HCT116 (cell line): ENCODE measurements around the gene CPNE4. TPM values are rescaled to one million over a fixed set of nuclear protein-coding genes. Genes with fewer than 3 reads are reported as not detected.

Source experiments
- ATAC-seq: fragments of 200-7000 bp; cut with Tn5 transposase; 2 replicates; pipeline ENCODE4 v1.9.1; 2020; ENCODE audit warnings: mild to moderate bottlenecking, moderate library complexity
- BruUV-seq: library from RNA; stranded (reverse); fragments of 400-500 nt; replicated peaks from 2 replicates; lab custom pipeline; 2021; lab: Mats Ljungman, UMichigan
- CTCF ChIA-PET: fragments of 300-600 bp; sonication (Branson Sonifier 250); formaldehyde crosslinking; loops from one replicate; lab custom pipeline; 2021; ENCODE audit warnings: antibody characterized with exemption; lab: Charles Lee
- POLR2A ChIA-PET: fragments of 300-600, 350-600 bp; sonication (Branson Sonifier 250); formaldehyde crosslinking; loops from one replicate; lab custom pipeline; 2021; ENCODE audit warnings: antibody characterized with exemption; lab: Charles Lee
- RAD21 ChIA-PET, 2 experiments: fragments of 300-600 bp; sonication (Branson Sonifier 250); formaldehyde crosslinking; loops; one replicate each; lab custom pipeline; 2023; ENCODE audit warnings: low total read pairs in 2 of 2; ENCODE audit not compliant: uncharacterized antibody in 2 of 2, unreplicated experiment in 2 of 2, low non-redundant PET in 1 of 2; lab: Charles Lee
- DNase-seq: peaks from one replicate; pipeline ENCODE4 v3.0.0-alpha.2; 2010; ENCODE audit warnings: low read depth, low spot score
- H2AFZ ChIP-seq: fragments of 200-600 bp; shearing (Covaris generic), sonication (generic); 2 replicates; pipeline ENCODE4 v1.6.1; 2017; ENCODE audit warnings: low read depth, mixed run types, mixed read lengths, antibody characterized with exemption, low read length; ENCODE audit not compliant: poor library complexity, severe bottlenecking
- H3K27ac ChIP-seq: 2 replicates; pipeline ENCODE4 v1.5.1; 2012; ENCODE audit warnings: low read depth, low read length
- H3K27me3 ChIP-seq: fragments of 200-600 bp; sonication (generic); 2 replicates; pipeline ENCODE4 v1.6.1; 2016; ENCODE audit warnings: mixed run types, low read length, mixed read lengths; ENCODE audit not compliant: insufficient read depth
- H3K36me3 ChIP-seq, 2 experiments: fragments of 200-500 bp in 1 of 2; fragments of 200-600 bp in 1 of 2; sonication (Bioruptor generic) in 1 of 2; sonication (generic) in 1 of 2; 2 replicates each; pipeline versions ENCODE4 v1.5.1 to v1.6.1; 2014 to 2016; ENCODE audit warnings: low read length in 2 of 2, inconsistent platforms in 1 of 2, mixed read lengths in 1 of 2, mixed run types in 1 of 2; ENCODE audit not compliant: insufficient read depth in 2 of 2, control insufficient read depth in 1 of 2
- H3K4me1 ChIP-seq, 2 experiments: fragments of 200-600 bp in 1 of 2; sonication (generic) in 1 of 2; 2 replicates each; pipeline versions ENCODE4 v1.5.1 to v1.6.1; 2012 to 2017; ENCODE audit warnings: low read length in 2 of 2, inconsistent platforms in 1 of 2, mild to moderate bottlenecking in 1 of 2, mixed read lengths in 1 of 2, mixed run types in 1 of 2, moderate library complexity in 1 of 2; ENCODE audit not compliant: insufficient read depth in 2 of 2, control insufficient read depth in 1 of 2
- H3K4me2 ChIP-seq: fragments of 200-600 bp; sonication (generic); 2 replicates; pipeline ENCODE4 v1.6.1; 2017; ENCODE audit warnings: mixed run types, low read length, mixed read lengths
- H3K4me3 ChIP-seq, 2 experiments: fragments of 200-600 bp in 1 of 2; sonication (generic) in 1 of 2; replicated peaks in 1 of 2; 2 replicates each; pipeline ENCODE4 v1.5.1; 2011 to 2016; ENCODE audit warnings: low read length in 2 of 2, control low read depth in 1 of 2, low read depth in 1 of 2, mild to moderate bottlenecking in 1 of 2, mixed read lengths in 1 of 2, mixed run types in 1 of 2
- H3K79me2 ChIP-seq: fragments of 200-600 bp; sonication (generic); 2 replicates; pipeline ENCODE4 v1.6.1; 2017; ENCODE audit warnings: mild to moderate bottlenecking, mixed run types, low read length, moderate library complexity, mixed read lengths; ENCODE audit not compliant: insufficient read depth
- H3K9ac ChIP-seq: fragments of 200-600 bp; sonication (generic); 2 replicates; pipeline ENCODE4 v1.6.1; 2016; ENCODE audit warnings: low read length, mixed read lengths
- H3K9me2 ChIP-seq: fragments of 200-600 bp; sonication (generic), shearing (Covaris generic); 2 replicates; pipeline ENCODE4 v1.6.1; 2017; ENCODE audit warnings: mixed run types, mild to moderate bottlenecking, moderate library complexity; ENCODE audit not compliant: insufficient read depth
- H3K9me3 ChIP-seq, 2 experiments: fragments of 200-500 bp in 1 of 2; fragments of 200-600 bp in 1 of 2; sonication (Bioruptor generic) in 1 of 2; sonication (generic) in 1 of 2; 2 replicates each; pipeline ENCODE4 v1.6.1; 2014 to 2017; ENCODE audit warnings: low read length in 2 of 2, mixed read lengths in 2 of 2, inconsistent platforms in 1 of 2, low read depth in 1 of 2, mild to moderate bottlenecking in 1 of 2, mixed run types in 1 of 2, moderate library complexity in 1 of 2; ENCODE audit not compliant: control insufficient read depth in 1 of 2, insufficient read depth in 1 of 2
- H4K20me1 ChIP-seq: fragments of 200-600 bp; sonication (generic), shearing (Covaris generic); 2 replicates; pipeline ENCODE4 v1.6.1; 2017; ENCODE audit warnings: mixed run types, mild to moderate bottlenecking, moderate library complexity; ENCODE audit not compliant: insufficient read depth
- ATF3 ChIP-seq: IDR thresholded peaks from 2 replicates; pipeline ENCODE4 v1.6.1; 2012
- CBX3 ChIP-seq: IDR thresholded peaks from 2 replicates; pipeline ENCODE4 v1.6.1; 2012; ENCODE audit warnings: low read depth
- EZH2 ChIP-seq: fragments of 200-600 bp; sonication (generic); IDR thresholded peaks from 2 replicates; pipeline ENCODE4 v1.6.1; 2017; ENCODE audit warnings: antibody characterized with exemption, mixed run types
- JUND ChIP-seq: IDR thresholded peaks from 2 replicates; pipeline ENCODE4 v1.6.1; 2012
- POLR2A ChIP-seq: IDR thresholded peaks from 2 replicates; pipeline ENCODE4 v1.7.0; 2011; ENCODE audit warnings: borderline replicate concordance; ENCODE audit not compliant: insufficient read depth, insufficient read length; ENCODE audit errors: extremely low read depth
- POLR2AphosphoS5 ChIP-seq: IDR thresholded peaks from 2 replicates; pipeline ENCODE4 v1.6.1; 2011; ENCODE audit warnings: mild to moderate bottlenecking, low read depth, low read length, moderate library complexity
- RAD21 ChIP-seq: IDR thresholded peaks from 2 replicates; pipeline ENCODE4 v1.6.1; 2012; ENCODE audit warnings: low read depth, mild to moderate bottlenecking
- SIN3A ChIP-seq: IDR thresholded peaks from 2 replicates; pipeline ENCODE4 v1.6.1; 2012; ENCODE audit warnings: low read depth
- SRF ChIP-seq: IDR thresholded peaks from 2 replicates; pipeline ENCODE4 v1.6.1; 2012; ENCODE audit warnings: low read depth
- TCF7L2 ChIP-seq: IDR thresholded peaks from 2 replicates; pipeline ENCODE4 v1.7.0; 2011; ENCODE audit warnings: borderline replicate concordance, inconsistent platforms; ENCODE audit not compliant: insufficient read depth, insufficient read length; ENCODE audit errors: extremely low read depth
- ZFX ChIP-seq: fragments of 450-650 bp; IDR thresholded peaks from 2 replicates; pipeline ENCODE4 v1.6.1; 2017
- intact Hi-C: fragments of 100-400 bp; cut with micrococcal nuclease; formaldehyde crosslinking; loops from 2 replicates; pipeline ENCODE4 v1.10.0; 2022
- total RNA-seq: library from RNA; stranded (reverse); gene quantifications from one replicate; pipeline ENCODE4 v1.2.1, GENCODE V29; 2021; ENCODE audit not compliant: unreplicated experiment
- TF ChIP-seq, protein P1 (sequence below): IDR thresholded peaks from 2 replicates; pipeline ENCODE4 v1.6.1; 2012; ENCODE audit warnings: low read depth
- TF ChIP-seq, protein P2 (sequence below): IDR thresholded peaks from 2 replicates; pipeline ENCODE4 v1.6.1; 2012

The CPNE4 gene
- total RNA-seq, 1 experiment from 2014 or later, result not detected

GRCh38 chr3:131485119-131485518 is 549.7 kb downstream of the CPNE4 start:
- no peak overlapping the region for H3K4me2 ChIP-seq
- no peaks in the 10 kb centered on the region for H3K9me3 ChIP-seq
- H3K27ac ChIP-seq, result no peak overlapping the region
- no peak overlapping the region for H3K9ac ChIP-seq
- ATAC-seq (no peak), DNase-seq (no peak)
- BruUV-seq, result no TSS peak
- intact Hi-C loops, result no loop called here
- ChIA-PET RAD21 (no interaction called here), CTCF (no interaction called here), POLR2A (no interaction called here)
- no peak overlapping the region for H3K4me3 ChIP-seq
- TF ChIP-seq POLR2A (no peak), SRF (no peak), RAD21 (no peak), CBX3 (no peak), SIN3A (no peak)
- TF ChIP-seq, protein P1, sequence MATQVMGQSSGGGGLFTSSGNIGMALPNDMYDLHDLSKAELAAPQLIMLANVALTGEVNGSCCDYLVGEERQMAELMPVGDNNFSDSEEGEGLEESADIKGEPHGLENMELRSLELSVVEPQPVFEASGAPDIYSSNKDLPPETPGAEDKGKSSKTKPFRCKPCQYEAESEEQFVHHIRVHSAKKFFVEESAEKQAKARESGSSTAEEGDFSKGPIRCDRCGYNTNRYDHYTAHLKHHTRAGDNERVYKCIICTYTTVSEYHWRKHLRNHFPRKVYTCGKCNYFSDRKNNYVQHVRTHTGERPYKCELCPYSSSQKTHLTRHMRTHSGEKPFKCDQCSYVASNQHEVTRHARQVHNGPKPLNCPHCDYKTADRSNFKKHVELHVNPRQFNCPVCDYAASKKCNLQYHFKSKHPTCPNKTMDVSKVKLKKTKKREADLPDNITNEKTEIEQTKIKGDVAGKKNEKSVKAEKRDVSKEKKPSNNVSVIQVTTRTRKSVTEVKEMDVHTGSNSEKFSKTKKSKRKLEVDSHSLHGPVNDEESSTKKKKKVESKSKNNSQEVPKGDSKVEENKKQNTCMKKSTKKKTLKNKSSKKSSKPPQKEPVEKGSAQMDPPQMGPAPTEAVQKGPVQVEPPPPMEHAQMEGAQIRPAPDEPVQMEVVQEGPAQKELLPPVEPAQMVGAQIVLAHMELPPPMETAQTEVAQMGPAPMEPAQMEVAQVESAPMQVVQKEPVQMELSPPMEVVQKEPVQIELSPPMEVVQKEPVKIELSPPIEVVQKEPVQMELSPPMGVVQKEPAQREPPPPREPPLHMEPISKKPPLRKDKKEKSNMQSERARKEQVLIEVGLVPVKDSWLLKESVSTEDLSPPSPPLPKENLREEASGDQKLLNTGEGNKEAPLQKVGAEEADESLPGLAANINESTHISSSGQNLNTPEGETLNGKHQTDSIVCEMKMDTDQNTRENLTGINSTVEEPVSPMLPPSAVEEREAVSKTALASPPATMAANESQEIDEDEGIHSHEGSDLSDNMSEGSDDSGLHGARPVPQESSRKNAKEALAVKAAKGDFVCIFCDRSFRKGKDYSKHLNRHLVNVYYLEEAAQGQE, result no peak
- H3K9me2 ChIP-seq, result no peaks in the 10 kb centered on the region
- no peak overlapping the region for H2AFZ ChIP-seq
- H3K79me2 ChIP-seq, result peaks cover 83% of the 10 kb centered on the region
- no peaks in the 10 kb centered on the region for H3K4me1 ChIP-seq
- no peaks in the 10 kb centered on the region for H3K27me3 ChIP-seq
- H4K20me1 ChIP-seq, result no peaks in the 10 kb centered on the region
- H3K36me3 ChIP-seq, result peaks cover 18 to 28% of the 10 kb centered on the region in 2 experiments

DNA sequence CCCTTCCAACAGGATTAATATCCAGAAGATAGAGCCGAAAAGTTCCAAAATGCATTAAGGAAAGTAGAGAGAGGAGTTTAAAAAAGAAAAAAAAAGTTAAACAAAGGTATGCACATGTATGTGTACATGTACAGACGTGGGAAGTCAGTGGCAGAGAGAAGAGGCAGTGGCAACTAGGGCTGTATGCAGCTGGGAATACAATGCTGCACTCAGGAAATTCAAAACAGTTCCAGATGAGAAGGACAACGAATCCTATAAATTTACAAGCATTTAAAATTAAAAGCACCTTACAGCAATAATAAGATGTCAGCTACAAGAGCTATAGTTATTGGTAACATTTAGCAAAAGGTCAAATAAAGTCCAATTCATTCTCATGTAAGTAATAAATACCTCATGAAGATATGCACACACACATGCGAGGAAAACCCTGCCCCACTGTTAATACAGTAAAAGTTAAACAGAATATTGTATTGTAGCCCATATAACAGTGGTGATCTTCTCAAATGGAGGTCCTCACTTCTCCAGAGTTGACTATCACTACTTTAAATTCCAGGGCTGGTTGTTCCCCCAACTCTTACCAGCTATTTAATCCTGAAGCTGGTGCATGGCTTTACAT is 550.2 kb downstream of the CPNE4 start:
- no peak overlapping the region for H2AFZ ChIP-seq
- H4K20me1 ChIP-seq, result no peaks in the 10 kb centered on the region
- H3K9ac ChIP-seq, result no peak overlapping the region
- no TSS peak for BruUV-seq
- H3K4me3 ChIP-seq, result no peak overlapping the region
- ChIA-PET POLR2A (no interaction called here), CTCF (no interaction called here), RAD21 (no interaction called here)
- H3K79me2 ChIP-seq, result peaks cover 82% of the 10 kb centered on the region
- H3K9me3 ChIP-seq, result no peaks in the 10 kb centered on the region
- H3K27me3 ChIP-seq, result no peaks in the 10 kb centered on the region
- H3K27ac ChIP-seq, result no peak overlapping the region
- ATAC-seq, result no peak
- no peaks in the 10 kb centered on the region for H3K9me2 ChIP-seq
- intact Hi-C loops, result no loop called here
- H3K4me2 ChIP-seq, result no peak overlapping the region
- peaks cover 15 to 26% of the 10 kb centered on the region in 2 experiments for H3K36me3 ChIP-seq
- no peaks in the 10 kb centered on the region for H3K4me1 ChIP-seq
- no peak for DNase-seq
- TF ChIP-seq, protein P2, sequence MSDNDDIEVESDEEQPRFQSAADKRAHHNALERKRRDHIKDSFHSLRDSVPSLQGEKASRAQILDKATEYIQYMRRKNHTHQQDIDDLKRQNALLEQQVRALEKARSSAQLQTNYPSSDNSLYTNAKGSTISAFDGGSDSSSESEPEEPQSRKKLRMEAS, result no peak
- no peak for TF ChIP-seq JUND
- no peak for TF ChIP-seq EZH2
- no peak for TF ChIP-seq ATF3
- no peak for TF ChIP-seq ZFX
- TF ChIP-seq, protein P1, result no peak
- no peak for TF ChIP-seq SRF
- TF ChIP-seq SIN3A, result no peak
- TF ChIP-seq POLR2AphosphoS5, result no peak
- TF ChIP-seq TCF7L2, result no peak
